ENCODE results near the gene SNX22.
A peak's percentile ranks its signal among the peaks of the same experiment; 100 is the strongest.

SNX22 gene

GRCh38 chr15:64148168-64148567, 3.4 kb upstream of the SNX22 start:
- in situ Hi-C loops (cut with MboI; ENCODE audit: low pct_unique_long_range_greater_than_20kb, low sequenced_read_pairs, unreplicated experiment) = no loop called here
- TF ChIP-seq CTCF (IDR thresholded peaks at IDR 0.05; ENCODE audit: extremely low read depth, insufficient read depth, missing control alignments) = no peak
- no peak for DNase-seq (ENCODE audit: low spot score)

GRCh38 chr15:64148581-64148980, 3.0 kb upstream of the SNX22 start:
- DNase-seq (ENCODE audit: low spot score) = no peak
- in situ Hi-C loops (cut with MboI; ENCODE audit: low pct_unique_long_range_greater_than_20kb, low sequenced_read_pairs, unreplicated experiment) = no loop called here
- no peak for TF ChIP-seq CTCF (IDR thresholded peaks at IDR 0.05; ENCODE audit: extremely low read depth, insufficient read depth, missing control alignments)

GRCh38 chr15:64149424-64149823, 2.1 kb upstream of the SNX22 start:
- in situ Hi-C loops (cut with MboI; ENCODE audit: low pct_unique_long_range_greater_than_20kb, low sequenced_read_pairs, unreplicated experiment) = no loop called here
- no peak for DNase-seq (ENCODE audit: low spot score)
- TF ChIP-seq CTCF (IDR thresholded peaks at IDR 0.05; ENCODE audit: extremely low read depth, insufficient read depth, missing control alignments) = peak; percentile 31

GRCh38 chr15:64149893-64150578, 1.5 kb upstream of the SNX22 start:
- no peak for DNase-seq (ENCODE audit: low spot score)

GRCh38 chr15:64152507-64153387, 1.2 kb downstream of the SNX22 start:
- peak; percentile 65 for DNase-seq (ENCODE audit: low spot score)
- in situ Hi-C loops (cut with MboI; ENCODE audit: low pct_unique_long_range_greater_than_20kb, low sequenced_read_pairs, unreplicated experiment) = no loop called here
- TF ChIP-seq CTCF (IDR thresholded peaks at IDR 0.05; ENCODE audit: extremely low read depth, insufficient read depth, missing control alignments) = no peak

More at GRCh38 chr15:64149893-64150578, 1.5 kb upstream of the SNX22 start:
- in situ Hi-C loops (cut with MboI; ENCODE audit: low pct_unique_long_range_greater_than_20kb, low sequenced_read_pairs, unreplicated experiment) = no loop called here
- TF ChIP-seq CTCF (IDR thresholded peaks at IDR 0.05; ENCODE audit: extremely low read depth, insufficient read depth, missing control alignments) = no peak

- in situ Hi-C loops (cut with MboI; ENCODE audit: low pct_unique_long_range_greater_than_20kb, low sequenced_read_pairs, unreplicated experiment) = no loop called here
- peak; percentile 100 for TF ChIP-seq CTCF (IDR thresholded peaks at IDR 0.05; ENCODE audit: extremely low read depth, insufficient read depth, missing control alignments)
- DNase-seq (ENCODE audit: low spot score) = peak; percentile 95
Observed at GRCh38 chr15:64153480-64154367, 2.2 kb downstream of the SNX22 start.
